NCI-H510A (cell line): ENCODE measurements around the gene DUOX1.

ENCODE experiments used
- DNase-seq: peaks from one replicate; lab custom pipeline; 2025; lab: John Stamatoyannopoulos, UW

Gene DUOX1

DNA sequence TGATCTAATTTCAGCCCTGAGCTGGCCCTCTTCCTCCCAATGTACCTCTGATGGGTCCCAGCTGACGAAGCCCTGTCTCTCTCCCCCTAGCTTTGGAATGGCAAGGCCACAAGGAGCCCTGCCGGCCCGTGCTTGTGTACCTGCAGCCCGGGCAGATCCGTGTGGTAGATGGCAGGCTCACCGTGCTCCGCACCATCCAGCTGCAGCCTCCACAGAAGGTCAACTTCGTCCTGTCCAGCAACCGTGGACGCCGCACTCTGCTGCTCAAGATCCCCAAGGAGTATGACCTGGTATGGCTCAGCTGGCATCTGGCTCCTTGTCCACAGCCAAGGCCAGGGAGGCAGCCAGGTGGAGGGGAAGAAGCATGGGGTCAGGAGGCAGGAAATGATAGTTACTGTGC lies 14.2 kb downstream of the DUOX1 start:
- DNase-seq, result no peak

GRCh38 chr15:45144775-45145174 lies 15.0 kb downstream of the DUOX1 start:
- DNase-seq, result no peak

DNA sequence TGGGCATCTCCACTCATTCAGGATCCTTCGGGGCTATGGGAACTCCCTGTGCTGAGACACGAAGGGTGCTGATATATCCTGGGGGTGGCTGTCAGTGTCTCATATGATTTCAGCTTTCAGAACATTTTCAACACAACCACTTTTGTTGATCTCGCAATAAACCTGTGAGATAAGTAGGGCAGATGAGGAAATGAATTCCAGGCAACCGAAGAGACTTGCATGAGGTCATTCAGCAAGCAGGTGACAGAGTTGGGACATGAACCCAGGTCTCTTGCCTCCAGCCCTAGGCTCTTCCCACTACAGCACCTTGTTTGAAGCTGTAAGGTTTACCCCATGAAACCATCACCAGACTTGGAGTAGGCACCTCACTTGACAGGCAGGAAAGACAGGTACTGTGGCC lies 16.6 kb downstream of the DUOX1 start:
- no peak for DNase-seq

GRCh38 chr15:45147606-45148005 lies 17.8 kb downstream of the DUOX1 start:
- no peak for DNase-seq

GRCh38 chr15:45148076-45149059 lies 18.6 kb downstream of the DUOX1 start:
- no peak for DNase-seq

DNA sequence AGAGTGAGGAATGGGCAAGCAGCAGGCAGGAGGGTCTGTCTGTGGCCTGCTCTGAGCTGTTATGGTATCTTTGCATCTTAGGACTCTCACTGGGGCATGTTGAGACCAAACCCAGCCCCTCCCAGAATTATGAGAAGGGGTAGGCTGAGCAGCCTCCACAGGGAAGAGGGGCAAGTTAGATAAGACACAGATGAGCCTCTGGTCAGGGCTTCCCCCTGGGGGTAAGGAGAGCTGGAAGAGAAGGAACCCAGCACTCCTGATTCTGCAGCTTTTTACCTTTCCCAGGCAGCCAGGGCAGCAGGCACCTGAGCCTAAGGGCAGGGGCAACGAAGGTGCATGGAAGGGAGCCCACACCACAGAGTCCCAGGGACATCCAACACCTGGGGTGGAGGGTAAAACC lies 19.3 kb downstream of the DUOX1 start:
- DNase-seq, result no peak

GRCh38 chr15:45150481-45150880 lies 20.7 kb downstream of the DUOX1 start:
- DNase-seq, result no peak

DNA sequence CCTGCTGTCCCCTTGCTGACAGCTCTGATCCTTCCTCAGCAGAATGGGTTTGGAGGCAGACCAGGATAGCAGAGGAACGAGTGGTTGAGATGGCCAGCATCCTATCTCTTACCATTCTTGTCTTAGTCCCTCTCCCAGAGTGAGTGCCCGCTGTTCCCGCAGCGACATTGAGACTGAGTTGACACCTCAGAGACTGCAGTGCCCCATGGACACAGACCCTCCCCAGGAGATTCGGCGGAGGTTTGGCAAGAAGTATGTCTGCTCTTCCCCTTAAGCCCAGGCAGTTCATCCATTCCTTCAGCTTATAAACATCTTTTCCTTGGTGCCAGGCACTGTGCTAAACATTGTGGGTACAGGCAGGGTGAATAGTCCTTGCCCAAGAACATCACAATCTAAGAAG lies 21.2 kb downstream of the DUOX1 start:
- no peak for DNase-seq

- DNase-seq, result no peak
Measured at GRCh38 chr15:45151998-45152828, 22.4 kb downstream of the DUOX1 start.

- DNase-seq, result no peak
Measured at GRCh38 chr15:45155739-45156138, 25.9 kb downstream of the DUOX1 start.

DNA sequence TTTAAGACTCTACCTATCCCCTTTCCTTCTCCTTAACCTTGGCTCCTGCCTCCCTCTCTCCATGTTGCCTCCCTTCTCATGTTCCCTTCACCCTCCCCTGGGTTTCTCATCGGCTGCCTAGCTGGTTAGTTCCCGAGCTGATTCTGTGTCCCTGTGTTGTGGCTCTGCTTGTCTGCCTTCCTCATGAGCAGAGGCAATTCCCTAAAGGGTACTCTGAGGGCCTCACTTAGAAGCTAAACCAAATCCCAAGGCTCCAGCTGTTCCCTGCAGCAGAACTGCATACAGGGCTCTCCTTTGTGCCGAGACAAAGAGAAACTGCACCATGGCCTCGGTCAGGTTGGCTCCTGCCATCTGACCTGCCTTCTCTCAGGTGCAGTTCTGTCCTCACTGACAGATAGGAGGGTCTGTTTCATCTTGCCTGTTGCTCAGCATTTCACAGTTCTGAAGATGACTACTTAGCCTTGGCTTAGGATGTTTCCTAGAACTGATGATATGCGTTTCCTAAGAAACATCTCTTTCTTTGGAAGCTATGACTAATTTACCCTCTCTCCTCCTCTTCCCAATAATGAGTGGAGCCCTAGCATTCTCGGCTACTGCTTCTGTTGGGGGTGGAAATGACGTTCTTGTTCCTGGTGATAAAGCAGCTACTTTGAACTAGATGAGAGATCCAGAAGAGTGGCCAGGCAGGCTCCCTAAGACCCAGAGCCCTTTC lies 27.1 kb downstream of the DUOX1 start:
- no peak for DNase-seq

- no peak for DNase-seq
Measured at GRCh38 chr15:45157974-45158373, 28.2 kb downstream of the DUOX1 start.

- DNase-seq, result no peak
Measured at GRCh38 chr15:45161666-45162065, 31.9 kb downstream of the DUOX1 start.

DNA sequence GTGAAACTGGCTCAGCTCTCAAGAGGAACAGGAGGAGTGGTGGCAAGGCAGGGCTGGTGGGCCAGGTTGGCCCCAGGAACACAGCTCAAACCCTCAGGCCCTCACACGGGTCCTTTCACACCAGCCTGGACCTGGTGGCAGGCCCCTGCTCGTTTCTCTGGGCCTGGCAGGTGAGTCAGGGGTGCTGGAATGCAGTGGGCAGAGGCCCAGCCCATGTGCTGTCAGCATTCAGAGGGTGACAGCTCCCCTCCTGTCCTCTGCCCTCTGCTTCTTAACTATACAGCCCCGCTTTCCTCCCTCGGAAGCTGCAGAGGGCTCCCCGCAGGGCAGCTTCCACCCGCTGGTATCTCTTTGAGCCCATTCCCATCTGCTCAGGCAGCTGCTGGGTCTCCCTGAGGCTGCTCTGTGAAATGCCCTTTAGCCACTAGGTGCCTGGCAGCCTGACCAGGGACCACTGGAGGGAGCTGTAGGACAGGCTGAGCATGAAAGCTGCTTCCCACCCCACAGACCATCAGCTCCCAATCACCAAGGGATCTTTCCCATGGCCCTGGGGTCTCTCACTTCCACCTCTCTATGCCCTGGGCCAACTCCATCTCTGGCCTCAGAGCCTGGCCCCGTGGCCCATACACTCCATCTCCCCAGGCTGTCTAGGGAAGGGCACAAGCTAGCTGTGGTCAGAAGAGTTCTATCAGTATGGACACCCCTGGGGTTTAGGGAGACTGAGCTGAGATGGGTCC lies 33.1 kb downstream of the DUOX1 start:
- DNase-seq, result no peak

DNA sequence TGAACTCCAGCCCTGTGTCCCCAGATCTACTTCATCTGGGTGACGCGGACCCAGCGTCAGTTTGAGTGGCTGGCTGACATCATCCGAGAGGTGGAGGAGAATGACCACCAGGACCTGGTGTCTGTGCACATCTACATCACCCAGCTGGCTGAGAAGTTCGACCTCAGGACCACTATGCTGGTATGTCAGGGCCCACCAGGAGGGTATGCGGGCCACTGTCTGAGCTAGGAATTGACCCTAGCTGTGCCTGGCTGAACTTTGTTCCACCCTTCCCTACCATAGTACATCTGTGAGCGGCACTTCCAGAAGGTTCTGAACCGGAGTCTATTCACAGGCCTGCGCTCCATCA lies 33.7 kb downstream of the DUOX1 start:
- no peak for DNase-seq

- no peak for DNase-seq
Measured at GRCh38 chr15:45164914-45165313, 35.1 kb downstream of the DUOX1 start.

- DNase-seq, result no peak
Measured at GRCh38 chr15:45165536-45165935, 35.7 kb downstream of the DUOX1 start.

GRCh38 chr15:45166834-45167630 lies 37.2 kb downstream of the DUOX1 start:
- peak; percentile 62 for DNase-seq

DNA sequence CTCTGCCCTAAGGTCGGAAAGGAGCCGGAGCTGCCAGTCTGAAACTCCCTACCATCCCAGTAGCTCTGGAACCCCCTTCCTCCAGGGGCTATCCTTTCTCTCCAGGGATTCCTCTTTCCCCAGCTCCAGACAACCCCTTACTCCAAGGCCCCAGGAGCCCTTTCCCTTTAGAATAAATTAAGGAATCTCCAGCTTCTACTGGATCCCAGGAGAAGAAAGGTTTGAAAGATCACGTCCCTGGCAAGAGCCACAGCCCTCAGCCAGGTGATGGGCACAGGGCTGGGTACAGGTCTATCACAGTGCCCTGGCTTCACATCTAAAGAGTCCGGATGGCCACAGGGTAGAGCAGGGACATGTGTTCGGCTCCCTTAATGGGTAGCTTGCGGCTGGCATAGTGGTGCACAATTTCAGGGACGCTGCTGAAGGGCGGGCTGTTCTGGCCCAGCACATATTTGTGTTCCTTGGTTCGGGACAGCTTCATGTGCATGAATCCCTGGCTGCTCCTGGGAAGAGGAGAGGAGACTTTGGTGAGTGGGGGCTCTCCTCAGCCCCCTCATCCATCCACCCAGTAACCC lies 37.9 kb downstream of the DUOX1 start:
- no peak for DNase-seq

- no peak for DNase-seq
Measured at GRCh38 chr15:45168286-45168685, 38.5 kb downstream of the DUOX1 start.
